ENCODE data around the gene SERGEF.

DNA sequence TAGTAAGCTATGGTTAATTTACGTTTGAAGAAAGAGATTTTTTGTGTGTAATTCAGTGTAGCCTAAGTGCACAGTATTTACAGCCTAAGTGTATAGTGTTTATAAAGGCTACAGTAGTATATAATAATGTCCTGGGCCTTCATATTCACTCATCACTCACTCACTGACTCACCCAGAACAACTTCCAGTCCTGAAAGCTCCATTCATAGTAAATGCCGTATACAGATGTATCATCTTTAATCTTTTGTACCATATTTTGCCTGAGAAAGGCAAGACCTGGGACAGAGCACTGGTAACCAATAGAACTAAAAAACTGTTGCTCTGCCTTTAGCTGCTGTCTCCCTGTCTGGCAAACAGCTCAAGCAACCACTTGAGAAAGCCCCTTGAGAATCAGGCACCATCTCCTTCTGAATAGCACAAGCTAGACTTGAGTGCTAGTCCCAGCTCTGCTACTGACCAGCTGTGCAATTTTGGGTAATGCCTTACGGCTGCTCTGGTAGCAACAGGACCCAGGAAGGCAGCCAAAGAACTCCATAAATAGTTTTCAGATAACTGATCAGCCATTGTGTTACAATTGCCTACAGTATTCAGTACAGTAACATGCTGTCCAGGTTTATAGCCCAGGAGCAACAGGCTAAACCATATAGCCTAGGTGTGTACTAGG is 146.9 kb downstream of the SERGEF start:
- TF ChIP-seq, protein P1, sequence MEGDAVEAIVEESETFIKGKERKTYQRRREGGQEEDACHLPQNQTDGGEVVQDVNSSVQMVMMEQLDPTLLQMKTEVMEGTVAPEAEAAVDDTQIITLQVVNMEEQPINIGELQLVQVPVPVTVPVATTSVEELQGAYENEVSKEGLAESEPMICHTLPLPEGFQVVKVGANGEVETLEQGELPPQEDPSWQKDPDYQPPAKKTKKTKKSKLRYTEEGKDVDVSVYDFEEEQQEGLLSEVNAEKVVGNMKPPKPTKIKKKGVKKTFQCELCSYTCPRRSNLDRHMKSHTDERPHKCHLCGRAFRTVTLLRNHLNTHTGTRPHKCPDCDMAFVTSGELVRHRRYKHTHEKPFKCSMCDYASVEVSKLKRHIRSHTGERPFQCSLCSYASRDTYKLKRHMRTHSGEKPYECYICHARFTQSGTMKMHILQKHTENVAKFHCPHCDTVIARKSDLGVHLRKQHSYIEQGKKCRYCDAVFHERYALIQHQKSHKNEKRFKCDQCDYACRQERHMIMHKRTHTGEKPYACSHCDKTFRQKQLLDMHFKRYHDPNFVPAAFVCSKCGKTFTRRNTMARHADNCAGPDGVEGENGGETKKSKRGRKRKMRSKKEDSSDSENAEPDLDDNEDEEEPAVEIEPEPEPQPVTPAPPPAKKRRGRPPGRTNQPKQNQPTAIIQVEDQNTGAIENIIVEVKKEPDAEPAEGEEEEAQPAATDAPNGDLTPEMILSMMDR (IDR thresholded peaks at IDR 0.05; ENCODE audit: insufficient read depth, low read depth, low read length), result no peak
- TF ChIP-seq EZH2 (IDR thresholded peaks at IDR 0.05; ENCODE audit: insufficient read depth, low read length), result no peak

All from astrocyte (in vitro differentiated cells and primary cell).